Astrocyte (in vitro differentiated cells and primary cell): Measurements from ENCODE around the gene CXCL14. TPM values are rescaled to one million over a fixed set of nuclear protein-coding genes. Genes with fewer than 3 reads are reported as not detected.

Experiments
- DNase-seq: peaks from one replicate; pipeline ENCODE4 v3.0.0-alpha.2; 2010; ENCODE audit warnings: low read depth
- FAIRE-seq: peaks from 2 replicates; lab custom pipeline; 2011; peaks lifted over from hg19 to GRCh38; lab: Jason Lieb, UNC
- H2AFZ ChIP-seq: 2 replicates; pipeline ENCODE4 v1.6.0; 2012; ENCODE audit warnings: low read depth, low read length, inconsistent platforms
- H3K27ac ChIP-seq: 2 replicates; pipeline ENCODE4 v1.5.1; 2011; ENCODE audit warnings: low read depth, low read length, inconsistent platforms
- H3K27me3 ChIP-seq: 2 replicates; pipeline ENCODE4 v1.6.0; 2011; ENCODE audit warnings: low read length, inconsistent platforms; ENCODE audit not compliant: insufficient read depth
- H3K36me3 ChIP-seq: 2 replicates; pipeline ENCODE4 v1.5.1; 2011; ENCODE audit warnings: low read length, inconsistent platforms; ENCODE audit not compliant: insufficient read depth
- H3K4me1 ChIP-seq: 2 replicates; pipeline ENCODE4 v1.5.1; 2011; ENCODE audit warnings: low read length, inconsistent platforms; ENCODE audit not compliant: insufficient read depth
- H3K4me2 ChIP-seq: 2 replicates; pipeline ENCODE4 v1.6.0; 2012; ENCODE audit warnings: low read length, inconsistent platforms
- H3K4me3 ChIP-seq: 2 replicates; pipeline ENCODE4 v1.5.1; 2011; ENCODE audit warnings: low read depth, mild to moderate bottlenecking, low read length, inconsistent platforms; ENCODE audit not compliant: insufficient read depth
- H3K79me2 ChIP-seq: 2 replicates; pipeline ENCODE4 v1.6.0; 2012; ENCODE audit warnings: mild to moderate bottlenecking, low read length, inconsistent platforms; ENCODE audit not compliant: insufficient read depth
- H3K9ac ChIP-seq: 2 replicates; pipeline ENCODE4 v1.6.0; 2012; ENCODE audit warnings: mild to moderate bottlenecking, low read length, inconsistent platforms
- H3K9me3 ChIP-seq: 2 replicates; pipeline ENCODE4 v1.5.1; 2012; ENCODE audit warnings: low read depth, mild to moderate bottlenecking, low read length, inconsistent platforms; ENCODE audit not compliant: insufficient read depth
- H4K20me1 ChIP-seq: 2 replicates; pipeline ENCODE4 v1.6.0; 2012; ENCODE audit warnings: low read length, inconsistent platforms; ENCODE audit not compliant: insufficient read depth
- H3K27ac Mint-ChIP-seq: one replicate; pipeline ENCODE4 v1.8.0; 2021; ENCODE audit warnings: mild to moderate bottlenecking, mixed read lengths; ENCODE audit not compliant: unreplicated experiment
- H3K27me3 Mint-ChIP-seq: one replicate; pipeline ENCODE4 v1.8.0; 2021; ENCODE audit warnings: low read depth, mixed read lengths; ENCODE audit not compliant: unreplicated experiment
- H3K36me3 Mint-ChIP-seq: one replicate; pipeline ENCODE4 v1.8.0; 2021; ENCODE audit warnings: low read depth, mixed read lengths; ENCODE audit not compliant: unreplicated experiment
- H3K4me1 Mint-ChIP-seq: one replicate; pipeline ENCODE4 v1.8.0; 2021; ENCODE audit warnings: low read depth, mixed read lengths; ENCODE audit not compliant: unreplicated experiment
- H3K4me3 Mint-ChIP-seq: one replicate; pipeline ENCODE4 v1.8.0; 2021; ENCODE audit warnings: mild to moderate bottlenecking, moderate library complexity, mixed read lengths; ENCODE audit not compliant: unreplicated experiment
- H3K9me3 Mint-ChIP-seq: one replicate; pipeline ENCODE4 v1.8.0; 2021; ENCODE audit warnings: mild to moderate bottlenecking, mixed read lengths; ENCODE audit not compliant: unreplicated experiment
- CTCF ChIP-seq: IDR thresholded peaks from 2 replicates; pipeline ENCODE4 v1.5.1; 2011; ENCODE audit warnings: low read depth, mild to moderate bottlenecking, inconsistent platforms, low read length, moderate library complexity; ENCODE audit not compliant: insufficient read depth
- EZH2 ChIP-seq: IDR thresholded peaks from 2 replicates; pipeline ENCODE4 v1.6.1; 2012; ENCODE audit warnings: mild to moderate bottlenecking, low read length, inconsistent platforms; ENCODE audit not compliant: insufficient read depth
- total RNA-seq: library from RNA; stranded (reverse); gene quantifications from 2 replicates; pipeline ENCODE4 v1.2.1, GENCODE V29; 2021

Gene CXCL14
- total RNA-seq, 1 donor from 2014 or later: 1.0 TPM

- Mint-ChIP-seq H3K27ac (no peak overlapping the region), H3K9me3 (peaks cover 7% of the 10 kb centered on the region), H3K4me3 (peak overlapping the region; percentile 70), H3K36me3 (peaks cover 3% of the 10 kb centered on the region), H3K4me1 (peaks cover 1% of the 10 kb centered on the region), H3K27me3 (peaks cover 91% of the 10 kb centered on the region)
- TF ChIP-seq CTCF: no peak
- no peak for TF ChIP-seq EZH2
- DNase-seq: no peak
- Histone ChIP-seq H2AFZ (no peak overlapping the region), H3K9ac (no peak overlapping the region), H3K27me3 (peaks cover 97% of the 10 kb centered on the region), H3K79me2 (no peaks in the 10 kb centered on the region), H4K20me1 (no peaks in the 10 kb centered on the region), H3K4me2 (peak overlapping the region; percentile 72), H3K36me3 (no peaks in the 10 kb centered on the region), H3K9me3 (no peaks in the 10 kb centered on the region), H3K27ac (no peak overlapping the region), H3K4me3 (no peak overlapping the region), H3K4me1 (peaks cover 9% of the 10 kb centered on the region)
- no peak for FAIRE-seq
These were observed 35.7 kb downstream of the CXCL14 start for GRCh38 chr5:135543001-135543484.

- no peak overlapping the region for H3K27ac Mint-ChIP-seq
These were observed 36.8 kb downstream of the CXCL14 start for GRCh38 chr5:135541807-135542502.

More at GRCh38 chr5:135541807-135542502, 36.8 kb downstream of the CXCL14 start:
- H3K4me1 ChIP-seq: peaks cover 9% of the 10 kb centered on the region
- no peaks in the 10 kb centered on the region for H3K79me2 ChIP-seq
- peaks cover 3% of the 10 kb centered on the region for H3K9me3 ChIP-seq
- peaks cover 3% of the 10 kb centered on the region for H3K36me3 Mint-ChIP-seq
- no peak overlapping the region for H3K27ac ChIP-seq
- FAIRE-seq (no peak), DNase-seq (no peak)
- H3K27me3 ChIP-seq: peaks cover 96% of the 10 kb centered on the region
- TF ChIP-seq EZH2 (peak; percentile 36), CTCF (no peak)
- H3K4me1 Mint-ChIP-seq: peaks cover 1% of the 10 kb centered on the region
- H3K36me3 ChIP-seq: no peaks in the 10 kb centered on the region
- H2AFZ ChIP-seq: no peak overlapping the region
- H3K4me3 ChIP-seq: no peak overlapping the region
- H3K9ac ChIP-seq: no peak overlapping the region
- no peak overlapping the region for H3K4me2 ChIP-seq
- H3K4me3 Mint-ChIP-seq: no peak overlapping the region
- H4K20me1 ChIP-seq: no peaks in the 10 kb centered on the region
- H3K27me3 Mint-ChIP-seq: peaks cover 91% of the 10 kb centered on the region
- peaks cover 13% of the 10 kb centered on the region for H3K9me3 Mint-ChIP-seq
